Gastrocnemius medialis (tissue), 4 donors: Measurements from ENCODE around the gene ANO9. TPM values are rescaled to one million over a fixed set of nuclear protein-coding genes. Genes with fewer than 3 reads are reported as not detected.

Experiments
- ATAC-seq, 2 donors: fragments of 150-250 bp; one replicate each; pipeline ENCODE4 v1.9.1; 2016
- DNase-seq, 2 donors: peaks; one replicate each; pipeline ENCODE4 v3.0.0-alpha.2; 2019
- H3K27ac ChIP-seq, 4 donors: fragments of 200-600 bp; sonication (generic); 1 replicate in 1 of 4; 2 replicates in 3 of 4; pipeline ENCODE4 v1.5.1; 2016 to 2018; ENCODE audit warnings: mild to moderate bottlenecking in 2 of 4, moderate library complexity in 1 of 4
- H3K27me3 ChIP-seq, 3 donors: fragments of 200-600 bp; sonication (generic) in 2 of 3; 1 replicate in 1 of 3; 2 replicates in 2 of 3; pipeline versions ENCODE4 v1.5.1 to v1.6.0; 2016 to 2019; ENCODE audit warnings: mild to moderate bottlenecking in 1 of 3, moderate library complexity in 1 of 3
- H3K36me3 ChIP-seq, 2 donors: fragments of 200-600 bp; sonication (generic) in 1 of 2; one replicate each; pipeline ENCODE4 v1.5.1; 2017 to 2018
- H3K4me1 ChIP-seq, 2 donors: fragments of 200-600 bp; sonication (generic) in 1 of 2; one replicate each; pipeline ENCODE4 v1.5.1; 2016 to 2017; ENCODE audit warnings: mild to moderate bottlenecking in 2 of 2
- H3K4me3 ChIP-seq, 4 donors: fragments of 200-600 bp; sonication (generic) in 3 of 4; 1 replicate in 1 of 4; 2 replicates in 3 of 4; pipeline ENCODE4 v1.5.1; 2016 to 2019; ENCODE audit warnings: mild to moderate bottlenecking in 2 of 4
- H3K9me3 ChIP-seq, 3 donors: fragments of 200-600 bp; sonication (generic) in 2 of 3; 1 replicate in 1 of 3; 2 replicates in 2 of 3; pipeline ENCODE4 v1.5.1; 2016 to 2019
- POLR2A ChIP-seq, 2 donors: fragments of 450-650 bp; IDR thresholded peaks; one replicate each; pipeline ENCODE4 v1.6.1; 2017; ENCODE audit warnings: antibody characterized with exemption in 2 of 2, mild to moderate bottlenecking in 2 of 2, moderate library complexity in 2 of 2
- in situ Hi-C, 4 donors: fragments of 200-750 bp; cut with MboI; loops; one replicate each; pipeline versions ENCODE4 v1.15.0 to v1.8.0; 2017; ENCODE audit warnings: low sequenced_read_pairs in 4 of 4
- intact Hi-C: fragments of 100-400 bp; cut with DNase I; formaldehyde crosslinking; loops from one replicate; pipeline ENCODE4 v1.15.1; 2023; ENCODE audit warnings: low total_unique reads
- total RNA-seq, 4 donors: library from RNA; depleted of rRNA; stranded (reverse); fragments of >200 nt; gene quantifications; one replicate each; pipeline versions ENCODE4 v1.1.0 to v1.2.3, GENCODE V29; 2016
- TF ChIP-seq, protein P1 (sequence below), 5 experiments: fragments of 450-650 bp in 3 of 5; fragments of 200-600 bp in 2 of 5; sonication (generic) in 2 of 5; IDR thresholded peaks in 4 of 5; conservative IDR thresholded peaks in 1 of 5; 1 replicate in 4 of 5; 2 replicates in 1 of 5; pipeline ENCODE4 v1.5.1; 2016 to 2019; ENCODE audit warnings: antibody characterized with exemption in 5 of 5, mild to moderate bottlenecking in 3 of 5, moderate library complexity in 3 of 5

Gene ANO9
- total RNA-seq, 4 donors from 2014 or later, result 0.23 to 0.41 TPM; not detected in 2

GRCh38 chr11:368414-369335, 73.1 kb downstream of the ANO9 start:
- TF ChIP-seq, protein P1, sequence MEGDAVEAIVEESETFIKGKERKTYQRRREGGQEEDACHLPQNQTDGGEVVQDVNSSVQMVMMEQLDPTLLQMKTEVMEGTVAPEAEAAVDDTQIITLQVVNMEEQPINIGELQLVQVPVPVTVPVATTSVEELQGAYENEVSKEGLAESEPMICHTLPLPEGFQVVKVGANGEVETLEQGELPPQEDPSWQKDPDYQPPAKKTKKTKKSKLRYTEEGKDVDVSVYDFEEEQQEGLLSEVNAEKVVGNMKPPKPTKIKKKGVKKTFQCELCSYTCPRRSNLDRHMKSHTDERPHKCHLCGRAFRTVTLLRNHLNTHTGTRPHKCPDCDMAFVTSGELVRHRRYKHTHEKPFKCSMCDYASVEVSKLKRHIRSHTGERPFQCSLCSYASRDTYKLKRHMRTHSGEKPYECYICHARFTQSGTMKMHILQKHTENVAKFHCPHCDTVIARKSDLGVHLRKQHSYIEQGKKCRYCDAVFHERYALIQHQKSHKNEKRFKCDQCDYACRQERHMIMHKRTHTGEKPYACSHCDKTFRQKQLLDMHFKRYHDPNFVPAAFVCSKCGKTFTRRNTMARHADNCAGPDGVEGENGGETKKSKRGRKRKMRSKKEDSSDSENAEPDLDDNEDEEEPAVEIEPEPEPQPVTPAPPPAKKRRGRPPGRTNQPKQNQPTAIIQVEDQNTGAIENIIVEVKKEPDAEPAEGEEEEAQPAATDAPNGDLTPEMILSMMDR (IDR thresholded peaks at IDR 0.05 in 4 of 5, conservative IDR thresholded peaks at IDR 0.05 in 1 of 5), result no peak
- Histone ChIP-seq H3K27ac (no peak overlapping the region), H3K36me3 (no peaks in the 10 kb centered on the region), H3K9me3 (no peaks in the 10 kb centered on the region), H3K27me3 (peaks cover 44 to 57% (median 46%) of the 10 kb centered on the region in 3 donors), H3K4me1 (peaks cover 0 to 4% of the 10 kb centered on the region in 2 donors), H3K4me3 (no peak overlapping the region)
- ATAC-seq (no peak), DNase-seq (no peak)
- in situ Hi-C loops (no loop called here), intact Hi-C loops (no loop called here)

DNA sequence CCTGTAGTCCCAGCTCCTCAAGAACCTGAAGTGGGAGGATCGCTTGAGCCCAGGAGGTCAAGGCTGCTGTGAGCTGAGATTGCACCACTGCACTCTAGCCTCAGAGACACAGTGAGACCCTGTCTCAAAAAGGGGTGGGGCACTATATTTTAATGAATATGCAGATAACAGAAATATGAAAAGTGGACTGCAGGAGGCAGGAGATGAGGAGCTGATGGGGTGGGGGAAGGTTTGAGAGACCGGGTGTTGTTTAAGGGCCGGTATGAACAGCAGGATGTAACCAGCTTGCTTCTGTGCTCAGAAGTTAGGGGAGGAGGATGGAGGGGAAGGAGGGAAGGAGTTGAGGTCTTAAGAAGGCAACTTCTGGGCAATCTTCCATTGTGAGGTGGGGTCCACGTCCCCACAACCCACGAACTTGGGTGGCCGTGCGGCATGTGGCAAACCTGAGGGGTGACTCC, 73.8 kb downstream of the ANO9 start:
- no peak for TF ChIP-seq POLR2A (IDR thresholded peaks at IDR 0.05)
- TF ChIP-seq, protein P1 (IDR thresholded peaks at IDR 0.05 in 4 of 5, conservative IDR thresholded peaks at IDR 0.05 in 1 of 5), result no peak
- Histone ChIP-seq H3K4me3 (no peak overlapping the region), H3K27me3 (peaks cover 44 to 57% (median 46%) of the 10 kb centered on the region in 3 donors), H3K4me1 (peaks cover 0 to 4% of the 10 kb centered on the region in 2 donors), H3K9me3 (no peaks in the 10 kb centered on the region), H3K36me3 (no peaks in the 10 kb centered on the region), H3K27ac (no peak overlapping the region)
- DNase-seq (no peak), ATAC-seq (no peak)
- intact Hi-C loops (no loop called here), in situ Hi-C loops (no loop called here)

Other genes starting within 250 kb of the ANO9 start
- not detected for gene SCGB1C1, start 248.9 kb downstream of the ANO9 start, total RNA-seq
- 10 to 100 TPM; 11.3 to 15.9 (median 12.8) TPM for gene BET1L, start 234.6 kb downstream of the ANO9 start, total RNA-seq
- gene RIC8A, start 234.3 kb downstream of the ANO9 start, total RNA-seq, result 10 to 100 TPM; 35.6 to 68.5 (median 47.8) TPM
- 10 to 100 TPM in 3 of 4 donors, 1 to 10 TPM in 1; 9.2 to 15.0 (median 12.7) TPM for gene SIRT3, start 205.7 kb downstream of the ANO9 start, total RNA-seq
- gene PSMD13, start 205.0 kb downstream of the ANO9 start, total RNA-seq, result 100 to 1,000 TPM; 128 to 189 (median 163) TPM
- gene NLRP6, start 163.6 kb downstream of the ANO9 start, total RNA-seq, result under 1 TPM in 1 of 4 donors, not detected in 3; 0.09 TPM
- 1 to 10 TPM in 3 of 4 donors, under 1 TPM in 1; 0.98 to 3.4 (median 2.7) TPM for gene PGGHG, start 152.9 kb downstream of the ANO9 start, total RNA-seq
- not detected for gene IFITM5, start 142.5 kb downstream of the ANO9 start, total RNA-seq
- gene IFITM2, start 134.2 kb downstream of the ANO9 start, total RNA-seq, result 10 to 100 TPM; 37.8 to 80.9 (median 44.9) TPM
- 100 to 1,000 TPM in 1 of 4 donors, 10 to 100 TPM in 3; 47.8 to 103 (median 80.5) TPM for gene IFITM1, start 128.0 kb downstream of the ANO9 start, total RNA-seq
- gene IFITM3, start 121.2 kb downstream of the ANO9 start, total RNA-seq, result 10 to 100 TPM; 46.3 to 83.6 (median 63.2) TPM
- gene B4GALNT4, start 72.5 kb downstream of the ANO9 start, total RNA-seq, result not detected
- 1 to 10 TPM in 1 of 4 donors, under 1 TPM in 1, not detected in 2; 0.55 to 1.3 TPM for gene PKP3, start 47.8 kb downstream of the ANO9 start, total RNA-seq
- 10 to 100 TPM in 3 of 4 donors, 1 to 10 TPM in 1; 4.2 to 21.6 (median 11.9) TPM for gene SIGIRR, start 27.0 kb downstream of the ANO9 start, total RNA-seq
- 10 to 100 TPM; 21.7 to 31.5 (median 23.7) TPM for gene PTDSS2, start 8.3 kb upstream of the ANO9 start, total RNA-seq
- gene RNH1, start 65.2 kb upstream of the ANO9 start, total RNA-seq, result 100 to 1,000 TPM; 138 to 197 (median 159) TPM
- 10 to 100 TPM; 17.1 to 50.0 (median 37.6) TPM for gene HRAS, start 93.6 kb upstream of the ANO9 start, total RNA-seq
- gene LRRC56, start 95.5 kb upstream of the ANO9 start, total RNA-seq, result under 1 TPM in 2 of 4 donors, not detected in 2; 0.29 to 0.36 TPM
- gene LMNTD2, start 118.7 kb upstream of the ANO9 start, total RNA-seq, result 1 to 10 TPM in 1 of 4 donors, under 1 TPM in 1, not detected in 2; 0.13 to 1.5 TPM
- gene RASSF7, start 119.0 kb upstream of the ANO9 start, total RNA-seq, result 1 to 10 TPM in 1 of 4 donors, under 1 TPM in 3; 0.56 to 2.4 (median 0.70) TPM
- gene PHRF1, start 134.5 kb upstream of the ANO9 start, total RNA-seq, result 10 to 100 TPM in 3 of 4 donors, 1 to 10 TPM in 1; 9.2 to 22.6 (median 20.8) TPM
- gene IRF7, start 173.9 kb upstream of the ANO9 start, total RNA-seq, result 10 to 100 TPM; 15.5 to 37.1 (median 26.3) TPM
- 1 to 10 TPM in 1 of 4 donors, under 1 TPM in 1, not detected in 2; 0.95 to 1.8 TPM for gene CDHR5, start 182.9 kb upstream of the ANO9 start, total RNA-seq
- not detected for gene SCT, start 185.2 kb upstream of the ANO9 start, total RNA-seq
- gene DRD4, start 195.3 kb upstream of the ANO9 start, total RNA-seq, result not detected